Hepatocyte (in vitro differentiated cells): ENCODE measurements around the gene FAM111A. TPM values are rescaled to one million over a fixed set of nuclear protein-coding genes. Genes with fewer than 3 reads are reported as not detected.
A peak's percentile ranks its signal among the peaks of the same experiment; 100 is the strongest.

Source experiments
- DNase-seq: peaks from one replicate; pipeline ENCODE4 v3.0.0-alpha.2; 2016; ENCODE audit warnings: low spot score
- H2AFZ ChIP-seq: fragments of 200-600 bp; sonication (generic); 2 replicates; pipeline ENCODE4 v1.6.0; 2016; ENCODE audit warnings: antibody characterized with exemption, mild to moderate bottlenecking
- H3K27ac ChIP-seq: fragments of 200-600 bp; sonication (generic); 2 replicates; pipeline ENCODE4 v1.5.1; 2016; ENCODE audit warnings: mild to moderate bottlenecking
- H3K27me3 ChIP-seq: fragments of 200-600 bp; sonication (generic); 2 replicates; pipeline ENCODE4 v1.6.1; 2016
- H3K36me3 ChIP-seq: fragments of 200-600 bp; sonication (generic); replicated peaks from 2 replicates; pipeline ENCODE4 v1.5.1; 2016; ENCODE audit warnings: low read depth; ENCODE audit not compliant: insufficient read depth
- H3K4me1 ChIP-seq: fragments of 200-600 bp; sonication (generic); 2 replicates; pipeline ENCODE4 v1.5.1; 2016; ENCODE audit warnings: mild to moderate bottlenecking, moderate library complexity; ENCODE audit not compliant: insufficient read depth
- H3K4me2 ChIP-seq: fragments of 200-600 bp; sonication (generic); 2 replicates; pipeline ENCODE4 v1.6.0; 2016
- H3K4me3 ChIP-seq: fragments of 200-600 bp; sonication (generic); 2 replicates; pipeline ENCODE4 v1.5.1; 2016; ENCODE audit warnings: mild to moderate bottlenecking
- H3K79me2 ChIP-seq: fragments of 200-600 bp; sonication (generic); 2 replicates; pipeline ENCODE4 v1.6.0; 2017; ENCODE audit warnings: mild to moderate bottlenecking
- H3K9me2 ChIP-seq: fragments of 200-600 bp; sonication (generic); replicated peaks from 2 replicates; pipeline ENCODE4 v1.6.0; 2017; ENCODE audit warnings: mild to moderate bottlenecking; ENCODE audit not compliant: insufficient read depth
- H3K9me3 ChIP-seq: fragments of 200-600 bp; sonication (generic); 2 replicates; pipeline ENCODE4 v1.5.1; 2016; ENCODE audit warnings: low read depth, mild to moderate bottlenecking
- H4K20me1 ChIP-seq: fragments of 200-600 bp; sonication (generic); 2 replicates; pipeline ENCODE4 v1.6.0; 2016; ENCODE audit warnings: mild to moderate bottlenecking; ENCODE audit not compliant: insufficient read depth, poor library complexity, severe bottlenecking
- CTCF ChIP-seq: fragments of 200-600 bp; sonication (generic); IDR thresholded peaks from 2 replicates; pipeline ENCODE4 v1.5.1; 2016; ENCODE audit warnings: antibody characterized with exemption, mild to moderate bottlenecking; ENCODE audit not compliant: poor library complexity
- EZH2 ChIP-seq: fragments of 200-600 bp; sonication (generic); IDR thresholded peaks from 2 replicates; pipeline ENCODE4 v1.6.1; 2016; ENCODE audit warnings: antibody characterized with exemption, mild to moderate bottlenecking, borderline replicate concordance
- EZH2phosphoT487 ChIP-seq: fragments of 200-600 bp; sonication (generic); IDR thresholded peaks from one replicate; pipeline ENCODE4 v1.6.1; 2018; ENCODE audit warnings: antibody characterized with exemption, mild to moderate bottlenecking, low read depth, moderate library complexity; ENCODE audit not compliant: unreplicated experiment, severe bottlenecking
- WGBS: methylation state at CpG from one replicate; pipeline ENCODE4 v1.1.6; 2016; ENCODE audit warnings: low lambda C conversion rate; ENCODE audit errors: missing lambda C conversion rate; 5-methylcytosine and 5-hydroxymethylcytosine counted together
- polyA plus RNA-seq: library from polyadenylated mRNA; unstranded; fragments of >200 nt; fragmentation: Nextera tagmentation; extraction: Ambion mirVana; gene quantifications from 2 replicates; pipeline ENCODE4 v1.2.1, GENCODE V29; 2016
- total RNA-seq: library from RNA; depleted of rRNA; stranded (reverse); fragments of >200 nt; gene quantifications from 2 replicates; pipeline ENCODE4 v1.2.3, GENCODE V29; 2014

The FAM111A gene
- total and polyA plus RNA-seq, 2 experiments from 2014 or later: 20.0 to 43.2 TPM

GRCh38 chr11:59193587-59194130 is 51.0 kb downstream of the FAM111A start:
- TF ChIP-seq EZH2 (no peak), CTCF (no peak), EZH2phosphoT487 (no peak)
- no peak overlapping the region for H3K4me2 ChIP-seq
- WGBS: 96% methylated on average over 10 of the region's 10 CpGs
- no peaks in the 10 kb centered on the region for H3K9me3 ChIP-seq
- peaks cover 5% of the 10 kb centered on the region for H3K4me1 ChIP-seq
- H3K9me2 ChIP-seq: no peaks in the 10 kb centered on the region
- H3K27ac ChIP-seq: no peak overlapping the region
- H3K79me2 ChIP-seq: peaks cover under 1% of the 10 kb centered on the region
- no peak overlapping the region for H2AFZ ChIP-seq
- peaks cover 5% of the 10 kb centered on the region for H3K36me3 ChIP-seq
- H4K20me1 ChIP-seq: no peaks in the 10 kb centered on the region
- no peak for DNase-seq
- no peaks in the 10 kb centered on the region for H3K27me3 ChIP-seq
- no peak overlapping the region for H3K4me3 ChIP-seq

GRCh38 chr11:59195586-59195985 is 52.9 kb downstream of the FAM111A start:
- no peak overlapping the region for H3K4me3 ChIP-seq
- WGBS: 88% methylated on average over 4 of the region's 4 CpGs
- no peaks in the 10 kb centered on the region for H3K9me3 ChIP-seq
- no peak for TF ChIP-seq EZH2phosphoT487
- no peak for TF ChIP-seq EZH2
- no peaks in the 10 kb centered on the region for H4K20me1 ChIP-seq
- H3K36me3 ChIP-seq: peaks cover 5% of the 10 kb centered on the region
- DNase-seq: no peak
- peaks cover 5% of the 10 kb centered on the region for H3K4me1 ChIP-seq
- no peaks in the 10 kb centered on the region for H3K79me2 ChIP-seq
- no peak overlapping the region for H3K27ac ChIP-seq
- no peak overlapping the region for H3K4me2 ChIP-seq
- H3K27me3 ChIP-seq: no peaks in the 10 kb centered on the region
- no peak overlapping the region for H2AFZ ChIP-seq
- no peaks in the 10 kb centered on the region for H3K9me2 ChIP-seq

GRCh38 chr11:59196777-59197176 is 54.1 kb downstream of the FAM111A start:
- TF ChIP-seq EZH2phosphoT487: no peak
- TF ChIP-seq EZH2: no peak
- no peak for TF ChIP-seq CTCF
- no peak for DNase-seq
- Histone ChIP-seq H3K4me2 (no peak overlapping the region), H4K20me1 (no peaks in the 10 kb centered on the region), H3K9me2 (no peaks in the 10 kb centered on the region), H3K36me3 (peaks cover 5% of the 10 kb centered on the region), H2AFZ (no peak overlapping the region), H3K79me2 (no peaks in the 10 kb centered on the region), H3K4me3 (no peak overlapping the region), H3K27ac (no peak overlapping the region), H3K27me3 (no peaks in the 10 kb centered on the region), H3K9me3 (no peaks in the 10 kb centered on the region), H3K4me1 (peaks cover 5% of the 10 kb centered on the region)
- 100% methylated on average over 2 of the region's 2 CpGs for WGBS

GRCh38 chr11:59197991-59198390 is 55.3 kb downstream of the FAM111A start:
- no peak for TF ChIP-seq EZH2phosphoT487
- no peak for TF ChIP-seq CTCF
- TF ChIP-seq EZH2: no peak
- Histone ChIP-seq H3K36me3 (peaks cover 5% of the 10 kb centered on the region), H3K27me3 (no peaks in the 10 kb centered on the region), H2AFZ (no peak overlapping the region), H4K20me1 (no peaks in the 10 kb centered on the region), H3K4me2 (no peak overlapping the region), H3K4me3 (no peak overlapping the region), H3K4me1 (peaks cover 5% of the 10 kb centered on the region), H3K9me2 (no peaks in the 10 kb centered on the region), H3K9me3 (no peaks in the 10 kb centered on the region), H3K27ac (peak overlapping the region; percentile 36), H3K79me2 (no peaks in the 10 kb centered on the region)
- DNase-seq: peak; percentile 78
- 57% methylated on average over 9 of the region's 9 CpGs for WGBS
